HG03108 (cell line): ENCODE results near the gene MALRD1.

ENCODE experiments used
- ATAC-seq: cut with Tn5 transposase; IDR thresholded peaks from one replicate; pipeline ENCODE4 v1.9.1; 2021; ENCODE audit warnings: moderate library complexity; ENCODE audit not compliant: unreplicated experiment

MALRD1 gene

GRCh38 chr10:19209319-19209718 is 160.7 kb downstream of the MALRD1 start:
- no peak for ATAC-seq

- ATAC-seq = no peak
Observed at GRCh38 chr10:19212590-19212989, 164.0 kb downstream of the MALRD1 start.

- ATAC-seq = no peak
Observed at GRCh38 chr10:19221216-19221615, 172.6 kb downstream of the MALRD1 start.

- ATAC-seq = no peak
Observed at GRCh38 chr10:19226025-19226424, 177.4 kb downstream of the MALRD1 start.

GRCh38 chr10:19231034-19231433 is 182.4 kb downstream of the MALRD1 start:
- no peak for ATAC-seq

- ATAC-seq = no peak
Observed at GRCh38 chr10:19245889-19246752, 197.5 kb downstream of the MALRD1 start.

GRCh38 chr10:19247843-19248242 is 199.2 kb downstream of the MALRD1 start:
- ATAC-seq = no peak

GRCh38 chr10:19250546-19250945 is 201.9 kb downstream of the MALRD1 start:
- ATAC-seq = no peak

GRCh38 chr10:19252531-19252930 is 203.9 kb downstream of the MALRD1 start:
- no peak for ATAC-seq

GRCh38 chr10:19256331-19256730 is 207.7 kb downstream of the MALRD1 start:
- ATAC-seq = no peak

GRCh38 chr10:19263262-19263661 is 214.7 kb downstream of the MALRD1 start:
- ATAC-seq = no peak

- ATAC-seq = no peak
Observed at GRCh38 chr10:19283285-19283684, 234.7 kb downstream of the MALRD1 start.

GRCh38 chr10:19283786-19284185 is 235.2 kb downstream of the MALRD1 start:
- ATAC-seq = no peak

- ATAC-seq = no peak
Observed at GRCh38 chr10:19290770-19291169, 242.2 kb downstream of the MALRD1 start.

- no peak for ATAC-seq
Observed at GRCh38 chr10:19294233-19294632, 245.6 kb downstream of the MALRD1 start.

GRCh38 chr10:19299645-19300044 is 251.0 kb downstream of the MALRD1 start:
- no peak for ATAC-seq

- ATAC-seq = no peak
Observed at GRCh38 chr10:19302117-19302516, 253.5 kb downstream of the MALRD1 start.

GRCh38 chr10:19310066-19310465 is 261.5 kb downstream of the MALRD1 start:
- no peak for ATAC-seq

GRCh38 chr10:19316204-19316870 is 267.7 kb downstream of the MALRD1 start:
- ATAC-seq = no peak

- ATAC-seq = no peak
Observed at GRCh38 chr10:19317952-19318351, 269.4 kb downstream of the MALRD1 start.

- ATAC-seq = no peak
Observed at GRCh38 chr10:19325581-19325980, 277.0 kb downstream of the MALRD1 start.

GRCh38 chr10:19328582-19328981 is 280.0 kb downstream of the MALRD1 start:
- ATAC-seq = no peak
